ENCODE measurements around the gene TBK1.

TBK1 gene

GRCh38 chr12:64451687-64452558, at the start of gene TBK1:
TBK1 (plus strand) TSS chr12:64452120; CDS start chr12:64455871, 3,751 bp downstream.
- peak; percentile 84 for DNase-seq (ENCODE audit: low spot score)

GRCh38 chr12:64402181-64402580, 49.7 kb upstream of the TBK1 start:
- no peak for DNase-seq (ENCODE audit: low spot score)

- DNase-seq (ENCODE audit: low spot score), result peak; percentile 91
Observed at GRCh38 chr12:64403707-64404469, 48.0 kb upstream of the TBK1 start, which contains the start of gene XPOT. XPOT (plus strand) TSS chr12:64404392; CDS start chr12:64410036, 5,644 bp downstream.

- peak; percentile 31 for DNase-seq (ENCODE audit: low spot score)
Observed at GRCh38 chr12:64404470-64405256, 47.3 kb upstream of the TBK1 start.

- no peak for DNase-seq (ENCODE audit: low spot score)
Observed at GRCh38 chr12:64407342-64408223, 44.3 kb upstream of the TBK1 start.

GRCh38 chr12:64411427-64411826, 40.5 kb upstream of the TBK1 start:
- DNase-seq (ENCODE audit: low spot score), result no peak

GRCh38 chr12:64412459-64412858, 39.5 kb upstream of the TBK1 start:
- no peak for DNase-seq (ENCODE audit: low spot score)

GRCh38 chr12:64413884-64414283, 38.0 kb upstream of the TBK1 start:
- no peak for DNase-seq (ENCODE audit: low spot score)

GRCh38 chr12:64418209-64418608, 33.7 kb upstream of the TBK1 start:
- no peak for DNase-seq (ENCODE audit: low spot score)

- no peak for DNase-seq (ENCODE audit: low spot score)
Observed at GRCh38 chr12:64419696-64420095, 32.2 kb upstream of the TBK1 start.

- no peak for DNase-seq (ENCODE audit: low spot score)
Observed at GRCh38 chr12:64427988-64428387, 23.9 kb upstream of the TBK1 start.

- DNase-seq (ENCODE audit: low spot score), result no peak
Observed at GRCh38 chr12:64428956-64429355, 23.0 kb upstream of the TBK1 start.

- DNase-seq (ENCODE audit: low spot score), result no peak
Observed at GRCh38 chr12:64430886-64431285, 21.0 kb upstream of the TBK1 start.

- no peak for DNase-seq (ENCODE audit: low spot score)
Observed at GRCh38 chr12:64431791-64432190, 20.1 kb upstream of the TBK1 start.

- DNase-seq (ENCODE audit: low spot score), result no peak
Observed at GRCh38 chr12:64433915-64434314, 18.0 kb upstream of the TBK1 start.

GRCh38 chr12:64440100-64440499, 11.8 kb upstream of the TBK1 start:
- no peak for DNase-seq (ENCODE audit: low spot score)

- no peak for DNase-seq (ENCODE audit: low spot score)
Observed at GRCh38 chr12:64445490-64445889, 6.4 kb upstream of the TBK1 start.

GRCh38 chr12:64446295-64446694, 5.6 kb upstream of the TBK1 start:
- no peak for DNase-seq (ENCODE audit: low spot score)

- no peak for DNase-seq (ENCODE audit: low spot score)
Observed at GRCh38 chr12:64450057-64450640, 1.8 kb upstream of the TBK1 start.

- peak; percentile 53 for DNase-seq (ENCODE audit: low spot score)
Observed at GRCh38 chr12:64450711-64451486, 1.0 kb upstream of the TBK1 start.
